ENCODE measurements around the gene SERTM1.

The SERTM1 gene

DNA sequence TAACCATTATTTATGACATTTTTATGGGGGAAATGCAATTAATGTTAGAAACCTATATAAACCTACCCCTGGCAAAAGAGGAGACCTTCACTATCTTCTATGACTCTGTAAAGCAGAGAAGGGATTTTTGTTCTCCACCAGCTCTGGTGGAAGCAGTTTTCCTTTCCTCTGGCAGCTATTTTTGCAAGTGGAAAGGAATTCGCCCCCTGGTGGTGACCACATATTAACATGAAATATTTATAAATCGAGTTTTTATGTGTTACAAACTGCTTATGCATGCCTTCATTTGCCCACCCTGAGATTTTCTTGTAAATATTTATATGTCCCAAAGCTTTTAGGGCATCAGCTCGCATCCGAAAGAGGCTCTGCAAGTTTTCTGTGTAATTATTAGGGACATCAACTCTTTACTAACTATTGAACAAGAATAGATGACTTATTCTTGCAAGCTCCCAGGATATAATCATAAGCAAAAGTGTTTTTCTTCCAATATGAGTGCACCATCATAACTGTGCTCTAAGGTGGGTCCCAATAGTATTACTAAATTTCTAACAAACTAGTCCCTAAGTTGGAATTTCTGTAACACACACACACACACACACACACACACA is 62.4 kb downstream of the SERTM1 start:
- no peaks in the 10 kb centered on the region for H3K9me3 ChIP-seq (ENCODE audit: control insufficient read depth, insufficient read depth, low read length)
- TF ChIP-seq, protein P1, sequence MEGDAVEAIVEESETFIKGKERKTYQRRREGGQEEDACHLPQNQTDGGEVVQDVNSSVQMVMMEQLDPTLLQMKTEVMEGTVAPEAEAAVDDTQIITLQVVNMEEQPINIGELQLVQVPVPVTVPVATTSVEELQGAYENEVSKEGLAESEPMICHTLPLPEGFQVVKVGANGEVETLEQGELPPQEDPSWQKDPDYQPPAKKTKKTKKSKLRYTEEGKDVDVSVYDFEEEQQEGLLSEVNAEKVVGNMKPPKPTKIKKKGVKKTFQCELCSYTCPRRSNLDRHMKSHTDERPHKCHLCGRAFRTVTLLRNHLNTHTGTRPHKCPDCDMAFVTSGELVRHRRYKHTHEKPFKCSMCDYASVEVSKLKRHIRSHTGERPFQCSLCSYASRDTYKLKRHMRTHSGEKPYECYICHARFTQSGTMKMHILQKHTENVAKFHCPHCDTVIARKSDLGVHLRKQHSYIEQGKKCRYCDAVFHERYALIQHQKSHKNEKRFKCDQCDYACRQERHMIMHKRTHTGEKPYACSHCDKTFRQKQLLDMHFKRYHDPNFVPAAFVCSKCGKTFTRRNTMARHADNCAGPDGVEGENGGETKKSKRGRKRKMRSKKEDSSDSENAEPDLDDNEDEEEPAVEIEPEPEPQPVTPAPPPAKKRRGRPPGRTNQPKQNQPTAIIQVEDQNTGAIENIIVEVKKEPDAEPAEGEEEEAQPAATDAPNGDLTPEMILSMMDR (IDR thresholded peaks at IDR 0.05; ENCODE audit: low read depth, low read length, poor library complexity, severe bottlenecking), result peak; percentile 76
- no peak for TF ChIP-seq EZH2phosphoT487 (IDR thresholded peaks at IDR 0.05; ENCODE audit: borderline replicate concordance, low read length)
- H3K36me3 ChIP-seq (ENCODE audit: control insufficient read depth, low read length), result no peaks in the 10 kb centered on the region
- no peak overlapping the region for H3K27ac ChIP-seq (ENCODE audit: low read depth, low read length)
- H3K4me2 ChIP-seq (ENCODE audit: low read length), result no peak overlapping the region
- H3K4me1 ChIP-seq (ENCODE audit: control insufficient read depth, low read length), result no peaks in the 10 kb centered on the region
- no peaks in the 10 kb centered on the region for H3F3A ChIP-seq (ENCODE audit: control insufficient read depth, insufficient read depth)
- H4K20me1 ChIP-seq (ENCODE audit: control insufficient read depth, insufficient read depth, low read depth, low read length), result no peaks in the 10 kb centered on the region
- H3K9me2 ChIP-seq (replicated peaks; ENCODE audit: control insufficient read depth, low read length), result no peaks in the 10 kb centered on the region; the same call in 1 of the 2 replicates
- no peaks in the 10 kb centered on the region for H3K79me2 ChIP-seq (ENCODE audit: control insufficient read depth, low read length)
- no peaks in the 10 kb centered on the region for H3K27me3 ChIP-seq (ENCODE audit: control insufficient read depth, low read length)
- H3K4me3 ChIP-seq (ENCODE audit: low read length), result no peak overlapping the region

GRCh38 chr13:36737524-36738083 is 63.8 kb downstream of the SERTM1 start:
- Histone ChIP-seq H3K4me3 (ENCODE audit: low read length) (no peak overlapping the region), H3K4me2 (ENCODE audit: low read length) (no peak overlapping the region), H3K79me2 (ENCODE audit: control insufficient read depth, low read length) (no peaks in the 10 kb centered on the region), H3K9me3 (ENCODE audit: control insufficient read depth, insufficient read depth, low read length) (no peaks in the 10 kb centered on the region), H3K36me3 (ENCODE audit: control insufficient read depth, low read length) (no peaks in the 10 kb centered on the region), H3K27me3 (ENCODE audit: control insufficient read depth, low read length) (no peaks in the 10 kb centered on the region), H3F3A (ENCODE audit: control insufficient read depth, insufficient read depth) (no peaks in the 10 kb centered on the region), H3K27ac (ENCODE audit: low read depth, low read length) (no peak overlapping the region), H3K4me1 (ENCODE audit: control insufficient read depth, low read length) (no peaks in the 10 kb centered on the region), H3K9me2 (replicated peaks; ENCODE audit: control insufficient read depth, low read length) (no peaks in the 10 kb centered on the region; the same call in 1 of the 2 replicates), H4K20me1 (ENCODE audit: control insufficient read depth, insufficient read depth, low read depth, low read length) (no peaks in the 10 kb centered on the region)
- TF ChIP-seq, protein P1 (IDR thresholded peaks at IDR 0.05; ENCODE audit: low read depth, low read length, poor library complexity, severe bottlenecking), result no peak
- TF ChIP-seq EZH2phosphoT487 (IDR thresholded peaks at IDR 0.05; ENCODE audit: borderline replicate concordance, low read length), result no peak

DNA sequence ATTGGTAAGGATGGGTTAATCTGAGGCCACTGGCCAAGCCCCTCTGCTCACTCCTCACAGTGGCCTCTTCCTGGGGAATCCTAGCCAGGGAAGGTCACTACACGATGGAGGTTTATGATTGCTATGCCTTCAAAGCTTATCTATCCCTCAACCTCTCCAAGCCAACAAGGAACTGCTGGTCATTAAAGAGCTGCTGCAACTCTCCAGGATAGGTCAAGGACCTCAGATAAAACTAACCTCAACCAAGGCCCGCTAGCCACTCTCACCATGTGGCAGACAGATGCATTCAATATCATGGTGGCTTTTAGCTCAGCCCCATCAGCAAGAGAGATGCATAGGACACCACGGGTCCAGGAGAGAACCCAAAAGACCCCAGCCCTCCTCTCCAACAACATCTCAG is 71.6 kb downstream of the SERTM1 start:
- Histone ChIP-seq H3K4me2 (ENCODE audit: low read length) (no peak overlapping the region), H3K27me3 (ENCODE audit: control insufficient read depth, low read length) (no peaks in the 10 kb centered on the region), H3K36me3 (ENCODE audit: control insufficient read depth, low read length) (no peaks in the 10 kb centered on the region), H3F3A (ENCODE audit: control insufficient read depth, insufficient read depth) (no peaks in the 10 kb centered on the region), H3K4me3 (ENCODE audit: low read length) (no peak overlapping the region), H3K9me2 (replicated peaks; ENCODE audit: control insufficient read depth, low read length) (no peaks in the 10 kb centered on the region; the same call in 1 of the 2 replicates), H3K9me3 (ENCODE audit: control insufficient read depth, insufficient read depth, low read length) (no peaks in the 10 kb centered on the region), H3K4me1 (ENCODE audit: control insufficient read depth, low read length) (no peaks in the 10 kb centered on the region), H4K20me1 (ENCODE audit: control insufficient read depth, insufficient read depth, low read depth, low read length) (no peaks in the 10 kb centered on the region), H3K27ac (ENCODE audit: low read depth, low read length) (no peak overlapping the region), H3K79me2 (ENCODE audit: control insufficient read depth, low read length) (no peaks in the 10 kb centered on the region)
- no peak for TF ChIP-seq EZH2phosphoT487 (IDR thresholded peaks at IDR 0.05; ENCODE audit: borderline replicate concordance, low read length)
- TF ChIP-seq, protein P1 (IDR thresholded peaks at IDR 0.05; ENCODE audit: low read depth, low read length, poor library complexity, severe bottlenecking), result no peak
